ENCODE measurements around the gene GATA5. TPM values are rescaled to one million over a fixed set of nuclear protein-coding genes. Genes with fewer than 3 reads are reported as not detected.

The GATA5 gene
- total RNA-seq, 1 donor from 2014 or later, result not detected

DNA sequence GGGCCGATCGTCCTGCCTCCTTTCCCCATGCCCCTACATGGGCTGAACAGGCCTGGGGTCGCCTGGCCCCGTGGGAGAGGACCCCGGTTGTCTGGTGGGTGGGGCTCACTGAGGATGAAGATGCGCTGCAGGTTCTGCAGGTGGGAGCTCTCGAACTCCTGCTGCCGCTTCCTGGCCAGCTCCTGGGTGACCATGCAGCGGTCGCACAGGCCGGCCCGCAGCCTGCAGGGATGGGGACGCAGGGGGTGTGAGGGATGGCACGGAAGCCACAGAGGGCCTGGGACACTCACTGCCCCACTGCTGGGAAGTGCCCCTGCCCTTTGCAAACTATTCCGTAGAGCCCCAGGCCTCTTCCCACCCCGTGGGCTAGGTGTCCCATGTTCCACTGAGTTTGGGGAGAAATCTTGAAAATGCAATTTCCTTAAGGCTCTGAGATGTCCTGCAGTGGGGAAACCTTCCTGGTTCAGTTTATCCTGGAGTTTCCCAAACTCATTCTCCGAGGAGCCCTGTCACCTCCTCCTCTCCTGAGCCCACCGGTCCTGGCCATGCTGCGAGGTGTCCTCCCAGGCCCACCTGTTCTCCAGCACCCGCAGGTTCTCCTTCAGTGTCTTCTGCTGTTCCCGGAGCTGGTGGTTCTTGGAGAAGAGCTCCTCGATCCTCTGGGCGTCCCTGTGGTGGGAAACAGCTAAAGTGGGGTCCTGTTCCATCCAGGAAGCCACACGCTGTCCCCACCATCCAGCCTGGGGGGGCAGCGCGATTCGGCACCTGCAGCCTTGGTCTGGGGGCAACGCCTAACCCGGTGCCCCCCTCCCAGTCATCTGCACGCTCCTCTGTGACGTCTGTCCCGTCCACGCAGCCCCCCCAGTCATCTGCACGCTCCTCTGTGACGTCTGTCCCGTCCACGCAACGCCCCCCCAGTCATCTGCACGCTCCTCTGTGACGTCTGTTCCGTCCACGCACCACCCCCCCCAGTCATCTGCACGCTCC is 58.9 kb downstream of the GATA5 start:
- DNase-seq (ENCODE audit: low read depth), result no peak

DNA sequence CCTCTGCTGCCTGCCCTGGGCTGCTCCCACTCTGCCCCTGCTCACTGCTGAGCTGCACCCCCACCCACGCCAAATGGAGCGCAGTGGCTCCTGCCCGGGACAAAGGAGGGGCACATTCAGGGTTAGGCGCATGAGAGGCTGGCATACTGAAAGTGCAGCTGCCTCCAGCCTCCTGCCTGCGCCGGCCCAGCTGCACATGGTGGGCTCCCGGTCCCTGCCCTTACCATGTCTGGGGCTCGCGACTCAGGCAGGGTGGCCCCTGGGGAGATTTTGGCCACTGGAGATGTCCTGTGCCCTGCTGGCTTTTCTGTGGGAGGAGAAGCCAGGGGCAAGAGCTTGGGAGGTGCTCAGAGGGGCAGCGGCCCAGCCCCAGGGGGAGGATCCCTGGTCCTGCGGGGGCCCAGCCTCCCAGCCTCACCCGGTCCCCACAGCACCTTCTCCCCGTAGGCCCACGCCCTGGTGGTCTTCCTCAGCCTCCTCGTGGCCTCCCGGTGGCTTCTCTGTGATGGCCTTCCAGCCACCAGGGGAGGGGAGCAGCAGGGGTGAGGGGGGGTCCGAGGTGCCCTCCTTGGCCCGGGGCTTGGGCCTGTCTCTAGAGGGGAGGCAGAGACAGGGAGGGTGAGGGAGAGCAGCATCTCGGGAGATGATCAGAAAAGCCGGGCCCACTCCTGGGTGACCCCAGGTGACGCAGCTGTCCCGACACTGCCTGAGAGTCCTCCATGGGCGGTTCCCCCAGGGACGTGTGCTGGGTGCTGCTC is 60.3 kb downstream of the GATA5 start:
- DNase-seq (ENCODE audit: low read depth), result no peak

GRCh38 chr20:62413896-62414481 is 61.8 kb downstream of the GATA5 start:
- no peak for DNase-seq (ENCODE audit: low read depth)

Other genes starting within 250 kb of the GATA5 start
- gene OSBPL2, start 237.5 kb downstream of the GATA5 start, total RNA-seq, result 41.9 and 42.7 TPM in 2 replicates
- gene ADRM1, start 173.0 kb downstream of the GATA5 start, total RNA-seq, result 85.2 and 144 TPM in 2 replicates
- 58.5 and 299 TPM in 2 replicates for gene LAMA5, start 108.7 kb downstream of the GATA5 start, total RNA-seq
- 170 and 654 TPM in 2 replicates for gene RPS21, start 88.9 kb downstream of the GATA5 start, total RNA-seq
- gene CABLES2, start 68.7 kb downstream of the GATA5 start, total RNA-seq, result 2.7 TPM in 1 of 2 replicates, not detected in the other
- gene RBBP8NL, start 48.5 kb downstream of the GATA5 start, total RNA-seq, result not detected in 2 replicates
- 6.1 and 30.7 TPM in 2 replicates for gene SLCO4A1, start 166.5 kb upstream of the GATA5 start, total RNA-seq
- not detected in 2 replicates for gene NTSR1, start 232.8 kb upstream of the GATA5 start, total RNA-seq

Measured in renal cortical epithelial cell (primary cell).